Breast epithelium (tissue), 3 donors: Measurements from ENCODE around the gene EEPD1.
"Not testable (repeated sequence)": the region's sequence is repeated elsewhere in the genome, so short reads cannot be mapped to it uniquely, and the experiment has no call there.

ENCODE experiments used
- POLR2A ChIP-seq: fragments of 450-650 bp; IDR thresholded peaks from one replicate; pipeline ENCODE4 v1.6.1; 2016; ENCODE audit warnings: antibody characterized with exemption, mild to moderate bottlenecking, moderate library complexity
- POLR2AphosphoS5 ChIP-seq, 3 donors: sonication (generic); formaldehyde crosslinking; IDR thresholded peaks; one replicate each; pipeline ENCODE4 v1.6.1; 2017; ENCODE audit warnings: antibody characterized with exemption in 3 of 3
- TF ChIP-seq, protein P1 (sequence below), 3 donors: fragments of 450-650 bp; IDR thresholded peaks; one replicate each; pipeline ENCODE4 v1.5.1; 2016 to 2017; ENCODE audit warnings: antibody characterized with exemption in 3 of 3, mild to moderate bottlenecking in 3 of 3, moderate library complexity in 3 of 3

DNA sequence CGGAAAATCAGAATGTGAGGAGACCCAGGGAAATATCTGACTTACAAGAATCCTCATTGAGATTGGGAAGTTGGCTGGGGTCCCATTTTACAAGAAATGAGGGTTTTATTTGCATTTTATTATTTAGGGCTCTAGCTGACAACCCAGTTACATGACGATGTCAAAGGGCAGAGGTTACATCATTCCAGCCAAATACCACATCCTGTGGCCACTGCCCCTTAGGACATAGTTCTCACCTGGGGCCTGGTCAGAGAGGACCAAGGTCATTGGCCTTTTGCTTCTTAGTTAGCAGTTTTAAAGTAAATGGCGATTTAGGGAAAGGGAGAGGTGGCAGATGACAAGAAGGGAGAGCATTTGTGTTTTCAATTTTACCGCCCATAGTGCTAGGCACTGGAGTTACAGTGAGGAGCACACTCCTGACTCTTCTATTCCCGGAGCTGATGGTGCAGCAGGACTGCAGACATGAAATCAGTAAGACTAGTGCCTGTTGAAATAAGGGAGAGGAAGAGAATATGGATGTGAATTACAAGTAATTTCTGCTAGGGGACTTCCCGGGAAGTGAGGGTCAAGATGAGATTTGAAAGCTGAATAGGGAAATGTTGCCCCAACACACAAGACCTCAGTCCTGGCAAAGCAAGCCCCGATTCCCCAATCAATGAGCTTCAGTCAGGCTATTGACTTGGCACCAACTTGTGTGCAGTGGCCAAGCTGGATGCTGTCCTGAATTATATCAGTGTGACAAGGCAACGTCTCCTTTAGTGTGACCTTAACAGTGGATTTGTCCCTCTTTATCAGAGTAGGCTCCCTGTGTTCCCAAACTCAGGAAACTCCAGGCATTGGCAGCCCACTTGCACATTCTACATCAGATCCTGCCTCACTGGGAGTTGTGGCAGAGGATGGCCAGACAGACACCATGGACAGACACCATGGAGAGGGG, 45.8 kb upstream of the EEPD1 start:
- not testable (repeated sequence) for TF ChIP-seq POLR2AphosphoS5 (IDR thresholded peaks at IDR 0.05); POLR2A
- TF ChIP-seq, protein P1, sequence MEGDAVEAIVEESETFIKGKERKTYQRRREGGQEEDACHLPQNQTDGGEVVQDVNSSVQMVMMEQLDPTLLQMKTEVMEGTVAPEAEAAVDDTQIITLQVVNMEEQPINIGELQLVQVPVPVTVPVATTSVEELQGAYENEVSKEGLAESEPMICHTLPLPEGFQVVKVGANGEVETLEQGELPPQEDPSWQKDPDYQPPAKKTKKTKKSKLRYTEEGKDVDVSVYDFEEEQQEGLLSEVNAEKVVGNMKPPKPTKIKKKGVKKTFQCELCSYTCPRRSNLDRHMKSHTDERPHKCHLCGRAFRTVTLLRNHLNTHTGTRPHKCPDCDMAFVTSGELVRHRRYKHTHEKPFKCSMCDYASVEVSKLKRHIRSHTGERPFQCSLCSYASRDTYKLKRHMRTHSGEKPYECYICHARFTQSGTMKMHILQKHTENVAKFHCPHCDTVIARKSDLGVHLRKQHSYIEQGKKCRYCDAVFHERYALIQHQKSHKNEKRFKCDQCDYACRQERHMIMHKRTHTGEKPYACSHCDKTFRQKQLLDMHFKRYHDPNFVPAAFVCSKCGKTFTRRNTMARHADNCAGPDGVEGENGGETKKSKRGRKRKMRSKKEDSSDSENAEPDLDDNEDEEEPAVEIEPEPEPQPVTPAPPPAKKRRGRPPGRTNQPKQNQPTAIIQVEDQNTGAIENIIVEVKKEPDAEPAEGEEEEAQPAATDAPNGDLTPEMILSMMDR (IDR thresholded peaks at IDR 0.05) = not testable (repeated sequence)
